ENCODE measurements around the gene TLN1. TPM values are rescaled to one million over a fixed set of nuclear protein-coding genes. Genes with fewer than 3 reads are reported as not detected.

TLN1 gene
- total and polyA plus RNA-seq, 2 donors (not counting 1 experiment from before 2014, with no cell fraction given), result 102 to 280 TPM

- POLR2A ChIA-PET, result interaction anchor here (1.0 kb wide), 1 partner anchor 18 kb away, joined by 3 read pairs; no protein-coding TSS in a partner anchor
- Histone ChIP-seq H3K9me3 (ENCODE audit: control extremely low read depth in 1 of 3, control insufficient read depth in 2 of 3, insufficient read depth in 1 of 3, low read length in 2 of 3) (no peaks in the 10 kb centered on the region), H3K27me3 (replicated peaks in 1 of 4; ENCODE audit: control extremely low read depth in 1 of 4, control insufficient read depth in 3 of 4, insufficient read depth in 4 of 4, low read length in 3 of 4) (no peaks in the 10 kb centered on the region), H3K4me1 (ENCODE audit: control insufficient read depth in 2 of 2, insufficient read depth in 2 of 2, low read length in 2 of 2) (peaks cover 6 to 15% of the 10 kb centered on the region in 2 donors), H3K9ac (ENCODE audit: low read length) (no peak overlapping the region), H3K27ac (ENCODE audit: low read length in 2 of 2) (peak overlapping the region in 1 of 2 donors; percentile 11), H3K79me2 (ENCODE audit: control insufficient read depth, insufficient read depth, low read length) (peaks cover 22% of the 10 kb centered on the region), H4K20me1 (ENCODE audit: control insufficient read depth, insufficient read depth, low read length, poor library complexity, severe bottlenecking) (peaks cover 14% of the 10 kb centered on the region), H3K4me2 (replicated peaks; ENCODE audit: low read depth, low read length, poor library complexity, severe bottlenecking) (no peak overlapping the region), H3K36me3 (replicated peaks in 1 of 2; ENCODE audit: control extremely low read depth in 1 of 2, control insufficient read depth in 1 of 2, extremely low read depth in 1 of 2, insufficient read depth in 2 of 2, low read length in 1 of 2) (peaks cover 0 to 8% of the 10 kb centered on the region in 2 experiments), H3K4me3 (ENCODE audit: control extremely low read depth in 1 of 5, extremely low read depth in 1 of 5, insufficient read depth in 1 of 5, low read depth in 2 of 5, low read length in 4 of 5) (no peak overlapping the region), H2AFZ (ENCODE audit: insufficient read depth, low read depth, low read length, poor library complexity, severe bottlenecking) (no peak overlapping the region)
- CTCF ChIA-PET, result interaction anchor here (0.6 to 2.3 kb wide), 9 partner anchors 8 to 107 kb away, joined by 3 to 15 read pairs (median 4); no protein-coding TSS in a partner anchor
- H3K27me3 Mint-ChIP-seq, result no peaks in the 10 kb centered on the region
- ATAC-seq (ENCODE audit: low read depth) (no peak), DNase-seq (no peak)
- intact Hi-C loops (cut with micrococcal nuclease), result no loop called here
- peak overlapping the region; percentile 85 for H3K27ac Mint-ChIP-seq
- H3K4me3 Mint-ChIP-seq, result peak overlapping the region; percentile 16
- WGBS (ENCODE audit: insufficient coverage), result 28% methylated on average over 2 of the region's 7 CpGs
- TF ChIP-seq, protein P1, sequence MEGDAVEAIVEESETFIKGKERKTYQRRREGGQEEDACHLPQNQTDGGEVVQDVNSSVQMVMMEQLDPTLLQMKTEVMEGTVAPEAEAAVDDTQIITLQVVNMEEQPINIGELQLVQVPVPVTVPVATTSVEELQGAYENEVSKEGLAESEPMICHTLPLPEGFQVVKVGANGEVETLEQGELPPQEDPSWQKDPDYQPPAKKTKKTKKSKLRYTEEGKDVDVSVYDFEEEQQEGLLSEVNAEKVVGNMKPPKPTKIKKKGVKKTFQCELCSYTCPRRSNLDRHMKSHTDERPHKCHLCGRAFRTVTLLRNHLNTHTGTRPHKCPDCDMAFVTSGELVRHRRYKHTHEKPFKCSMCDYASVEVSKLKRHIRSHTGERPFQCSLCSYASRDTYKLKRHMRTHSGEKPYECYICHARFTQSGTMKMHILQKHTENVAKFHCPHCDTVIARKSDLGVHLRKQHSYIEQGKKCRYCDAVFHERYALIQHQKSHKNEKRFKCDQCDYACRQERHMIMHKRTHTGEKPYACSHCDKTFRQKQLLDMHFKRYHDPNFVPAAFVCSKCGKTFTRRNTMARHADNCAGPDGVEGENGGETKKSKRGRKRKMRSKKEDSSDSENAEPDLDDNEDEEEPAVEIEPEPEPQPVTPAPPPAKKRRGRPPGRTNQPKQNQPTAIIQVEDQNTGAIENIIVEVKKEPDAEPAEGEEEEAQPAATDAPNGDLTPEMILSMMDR (IDR thresholded peaks at IDR 0.05), result no peak
- TF ChIP-seq EZH2 (IDR thresholded peaks at IDR 0.05; ENCODE audit: borderline replicate concordance, insufficient read depth, low read depth, low read length, poor library complexity, severe bottlenecking), result no peak
- H3K9me3 Mint-ChIP-seq (ENCODE audit: insufficient read depth), result no peaks in the 10 kb centered on the region
- peaks cover 15% of the 10 kb centered on the region for H3K4me1 Mint-ChIP-seq
Measured at GRCh38 chr9:35774907-35775635, 43.1 kb upstream of the TLN1 start.

- Histone ChIP-seq H3K4me1 (ENCODE audit: control insufficient read depth in 2 of 2, insufficient read depth in 2 of 2, low read length in 2 of 2) (peaks cover 6 to 15% of the 10 kb centered on the region in 2 donors), H2AFZ (ENCODE audit: insufficient read depth, low read depth, low read length, poor library complexity, severe bottlenecking) (no peak overlapping the region), H3K36me3 (replicated peaks in 1 of 2; ENCODE audit: control extremely low read depth in 1 of 2, control insufficient read depth in 1 of 2, extremely low read depth in 1 of 2, insufficient read depth in 2 of 2, low read length in 1 of 2) (peaks cover 2 to 17% of the 10 kb centered on the region in 2 experiments), H4K20me1 (ENCODE audit: control insufficient read depth, insufficient read depth, low read length, poor library complexity, severe bottlenecking) (peaks cover 44% of the 10 kb centered on the region), H3K27me3 (replicated peaks in 1 of 4; ENCODE audit: control extremely low read depth in 1 of 4, control insufficient read depth in 3 of 4, insufficient read depth in 4 of 4, low read length in 3 of 4) (no peaks in the 10 kb centered on the region), H3K27ac (ENCODE audit: low read length in 2 of 2) (no peak overlapping the region), H3K9ac (ENCODE audit: low read length) (no peak overlapping the region), H3K9me3 (ENCODE audit: control extremely low read depth in 1 of 3, control insufficient read depth in 2 of 3, insufficient read depth in 1 of 3, low read length in 2 of 3) (no peaks in the 10 kb centered on the region), H3K4me2 (replicated peaks; ENCODE audit: low read depth, low read length, poor library complexity, severe bottlenecking) (no peak overlapping the region), H3K79me2 (ENCODE audit: control insufficient read depth, insufficient read depth, low read length) (peaks cover 53% of the 10 kb centered on the region), H3K4me3 (ENCODE audit: control extremely low read depth in 1 of 5, extremely low read depth in 1 of 5, insufficient read depth in 1 of 5, low read depth in 2 of 5, low read length in 4 of 5) (no peak overlapping the region)
- no peak for DNase-seq
- H3K27ac Mint-ChIP-seq, result no peak overlapping the region
- ATAC-seq (ENCODE audit: low read depth), result no peak
- no peaks in the 10 kb centered on the region for H3K9me3 Mint-ChIP-seq (ENCODE audit: insufficient read depth)
- TF ChIP-seq EZH2 (IDR thresholded peaks at IDR 0.05; ENCODE audit: borderline replicate concordance, insufficient read depth, low read depth, low read length, poor library complexity, severe bottlenecking), result no peak
- TF ChIP-seq, protein P1 (IDR thresholded peaks at IDR 0.05), result no peak
- peaks cover 15% of the 10 kb centered on the region for H3K4me1 Mint-ChIP-seq
- H3K4me3 Mint-ChIP-seq, result no peak overlapping the region
- 100% methylated on average over 2 of the region's 3 CpGs for WGBS (ENCODE audit: insufficient coverage)
- intact Hi-C loops (cut with micrococcal nuclease), result no loop called here
- ChIA-PET POLR2A (no interaction called here), CTCF (interaction anchor here (1.3 to 3.8 kb wide), 3 partner anchors 16 to 42 kb away, joined by 4 to 22 read pairs (median 8); no protein-coding TSS in a partner anchor)
- no peaks in the 10 kb centered on the region for H3K27me3 Mint-ChIP-seq
Measured at GRCh38 chr9:35771943-35772342, 39.9 kb upstream of the TLN1 start.
